ENCODE measurements around the gene SNAP29.

GRCh38 chr22:20867179-20868024 is 8.6 kb downstream of the SNAP29 start:
- TF ChIP-seq CTCF (conservative IDR thresholded peaks at IDR 0.05; ENCODE audit: low read depth, low read length) (no peak), EZH2phosphoT487 (IDR thresholded peaks at IDR 0.05; ENCODE audit: borderline replicate concordance, low read length) (no peak)

Data from PC-3 (cell line).